BJ (cell line): ENCODE results near the gene SLC6A1. TPM values are rescaled to one million over a fixed set of nuclear protein-coding genes. Genes with fewer than 3 reads are reported as not detected.
A peak's percentile ranks its signal among the peaks of the same experiment; 100 is the strongest.

Source experiments
- CTCF ChIA-PET: fragments of 350-600 bp; formaldehyde crosslinking; extraction: SDS; loops from one replicate; lab custom pipeline; 2021; ENCODE audit warnings: antibody characterized with exemption, inconsistent platforms; lab: Yijun Ruan, JAX
- POLR2A ChIA-PET: fragments of 300-600 bp; sonication (Branson Sonifier 250); formaldehyde crosslinking; extraction: SDS; loops from one replicate; lab custom pipeline; 2021; ENCODE audit warnings: antibody characterized with exemption; lab: Charles Lee
- DNase-seq: peaks from one replicate; pipeline ENCODE4 v3.0.0-alpha.2; 2011; ENCODE audit warnings: low read depth
- H3K27me3 ChIP-seq: 2 replicates; pipeline ENCODE4 v1.6.0; 2011; ENCODE audit warnings: low read length; ENCODE audit not compliant: control insufficient read depth, insufficient read depth
- H3K36me3 ChIP-seq: 2 replicates; pipeline ENCODE4 v1.5.1; 2011; ENCODE audit warnings: low read length; ENCODE audit not compliant: control insufficient read depth, insufficient read depth
- H3K4me3 ChIP-seq: 2 replicates; pipeline ENCODE4 v1.5.1; 2011; ENCODE audit warnings: low read depth, mild to moderate bottlenecking, control low read depth, low read length
- polyA plus RNA-seq: library from polyadenylated mRNA; depleted of rRNA; stranded (reverse); fragments of >200 nt; gene quantifications from 2 replicates; pipeline ENCODE4 v1.2.3, GENCODE V29; 2011
- TF ChIP-seq, protein P1 (sequence below): IDR thresholded peaks from 2 replicates; pipeline ENCODE4 v1.5.1; 2011; ENCODE audit warnings: low read depth, mild to moderate bottlenecking, control low read depth, inconsistent platforms, low read length, moderate library complexity; ENCODE audit not compliant: insufficient read depth

Gene SLC6A1
- polyA plus RNA-seq, 1 experiment = not detected

DNA sequence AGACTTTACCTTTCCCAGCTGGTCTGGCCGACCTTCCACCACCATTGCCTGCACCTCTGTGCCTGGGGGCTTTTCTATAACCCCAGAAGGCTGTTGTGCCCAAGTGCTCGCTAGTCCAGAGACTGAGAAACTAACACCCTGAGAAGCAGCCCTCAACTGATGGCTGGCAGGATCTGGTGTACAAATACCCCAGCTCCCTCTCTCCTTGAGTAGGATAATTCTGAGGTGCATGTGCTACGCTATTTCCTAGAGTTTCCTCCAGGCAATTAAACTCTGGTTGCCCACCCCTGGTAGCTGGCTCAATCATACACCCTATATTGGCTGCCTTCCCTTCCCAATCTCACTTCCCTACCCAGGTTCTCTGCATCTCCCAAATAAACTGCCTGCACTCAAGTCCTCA, 11.5 kb upstream of the SLC6A1 start:
- TF ChIP-seq, protein P1, sequence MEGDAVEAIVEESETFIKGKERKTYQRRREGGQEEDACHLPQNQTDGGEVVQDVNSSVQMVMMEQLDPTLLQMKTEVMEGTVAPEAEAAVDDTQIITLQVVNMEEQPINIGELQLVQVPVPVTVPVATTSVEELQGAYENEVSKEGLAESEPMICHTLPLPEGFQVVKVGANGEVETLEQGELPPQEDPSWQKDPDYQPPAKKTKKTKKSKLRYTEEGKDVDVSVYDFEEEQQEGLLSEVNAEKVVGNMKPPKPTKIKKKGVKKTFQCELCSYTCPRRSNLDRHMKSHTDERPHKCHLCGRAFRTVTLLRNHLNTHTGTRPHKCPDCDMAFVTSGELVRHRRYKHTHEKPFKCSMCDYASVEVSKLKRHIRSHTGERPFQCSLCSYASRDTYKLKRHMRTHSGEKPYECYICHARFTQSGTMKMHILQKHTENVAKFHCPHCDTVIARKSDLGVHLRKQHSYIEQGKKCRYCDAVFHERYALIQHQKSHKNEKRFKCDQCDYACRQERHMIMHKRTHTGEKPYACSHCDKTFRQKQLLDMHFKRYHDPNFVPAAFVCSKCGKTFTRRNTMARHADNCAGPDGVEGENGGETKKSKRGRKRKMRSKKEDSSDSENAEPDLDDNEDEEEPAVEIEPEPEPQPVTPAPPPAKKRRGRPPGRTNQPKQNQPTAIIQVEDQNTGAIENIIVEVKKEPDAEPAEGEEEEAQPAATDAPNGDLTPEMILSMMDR = no peak
- CTCF ChIA-PET = interaction anchor here (1.0 to 2.9 kb wide), 4 partner anchors 10 to 80 kb away, joined by 3 to 13 read pairs (median 5); no protein-coding TSS in a partner anchor
- Histone ChIP-seq H3K27me3 (peaks cover 3% of the 10 kb centered on the region; the same call in 1 of the 2 replicates), H3K36me3 (no peaks in the 10 kb centered on the region), H3K4me3 (no peak overlapping the region)
- DNase-seq = no peak
- POLR2A ChIA-PET = no interaction called here

- no peak for DNase-seq
- Histone ChIP-seq H3K27me3 (peaks cover 3% of the 10 kb centered on the region; the same call in 1 of the 2 replicates), H3K4me3 (no peak overlapping the region), H3K36me3 (no peaks in the 10 kb centered on the region)
- TF ChIP-seq, protein P1 = no peak
- ChIA-PET CTCF (interaction anchor here (0.7 to 2.9 kb wide), 9 partner anchors 9 to 222 kb away, joined by 3 to 13 read pairs (median 4); no protein-coding TSS in a partner anchor), POLR2A (no interaction called here)
Measured at GRCh38 chr3:10981961-10982360, 10.6 kb upstream of the SLC6A1 start.

- Histone ChIP-seq H3K4me3 (no peak overlapping the region), H3K27me3 (peaks cover 3% of the 10 kb centered on the region; the same call in 1 of the 2 replicates), H3K36me3 (no peaks in the 10 kb centered on the region)
- TF ChIP-seq, protein P1 = no peak
- CTCF ChIA-PET = interaction anchor here (0.6 to 2.9 kb wide), 18 partner anchors 9 to 222 kb away, joined by 3 to 13 read pairs (median 4); no protein-coding TSS in a partner anchor
- DNase-seq = no peak
- POLR2A ChIA-PET = no interaction called here
Measured at GRCh38 chr3:10982782-10983181, 9.8 kb upstream of the SLC6A1 start.

DNA sequence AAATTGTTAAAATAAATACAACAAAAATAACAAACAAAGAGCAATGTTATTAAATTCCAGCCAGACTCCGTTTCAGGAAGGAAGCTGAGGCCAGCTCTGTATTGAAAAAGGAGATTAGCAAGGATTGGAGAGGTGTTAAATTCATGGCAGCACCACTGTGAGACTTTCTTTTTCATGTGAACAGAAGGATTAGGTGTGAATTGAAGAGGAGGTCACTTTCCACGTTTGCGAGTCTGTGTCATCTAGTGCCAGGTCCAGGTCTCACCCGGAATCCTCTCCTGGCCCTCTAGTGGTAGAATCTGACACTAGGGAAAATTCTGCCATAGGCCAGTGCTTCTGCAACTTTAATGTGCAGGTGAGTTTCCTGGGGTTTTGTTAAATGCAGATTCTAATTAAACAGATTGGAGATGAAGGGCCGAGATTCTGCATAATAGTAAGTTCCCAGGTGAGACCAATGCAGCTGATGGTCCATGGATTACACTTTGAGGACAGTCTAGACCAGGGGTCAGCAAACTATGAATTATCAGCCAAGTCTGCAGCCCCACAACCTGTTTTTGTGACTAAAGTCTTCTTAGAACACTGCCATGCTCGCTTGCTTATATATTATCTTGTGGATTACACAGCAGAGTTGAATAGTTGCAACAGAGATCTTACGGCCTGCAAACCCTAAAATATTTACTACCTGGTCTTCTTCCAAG, 9.2 kb upstream of the SLC6A1 start:
- H3K27me3 ChIP-seq = peaks cover 3% of the 10 kb centered on the region; the same call in 1 of the 2 replicates
- H3K36me3 ChIP-seq = no peaks in the 10 kb centered on the region
- no peak overlapping the region for H3K4me3 ChIP-seq
- no peak for DNase-seq
- CTCF ChIA-PET = interaction anchor here (0.6 to 2.9 kb wide), 14 partner anchors 10 to 112 kb away, joined by 3 to 13 read pairs (median 4); no protein-coding TSS in a partner anchor
- TF ChIP-seq, protein P1 = peak; percentile 86
- POLR2A ChIA-PET = no interaction called here

- peaks cover 3% of the 10 kb centered on the region; the same call in 1 of the 2 replicates for H3K27me3 ChIP-seq
- DNase-seq = no peak
- ChIA-PET POLR2A (no interaction called here), CTCF (interaction anchor here (0.5 to 1.6 kb wide), 4 partner anchors 9 to 443 kb away, joined by 3 to 4 read pairs (median 4); no protein-coding TSS in a partner anchor)
- no peak overlapping the region for H3K4me3 ChIP-seq
- TF ChIP-seq, protein P1 = no peak
- no peaks in the 10 kb centered on the region for H3K36me3 ChIP-seq
Measured at GRCh38 chr3:10984371-10984896, 8.1 kb upstream of the SLC6A1 start.
